HL-60 (cell line): ENCODE data around the gene KIAA1217.

ENCODE experiments used
- DNase-seq, 2 experiments: peaks; one replicate each; pipeline ENCODE4 v3.0.0-alpha.2; 2010 to 2020; ENCODE audit warnings: low read depth in 1 of 2, low spot score in 1 of 2
- H3K27ac ChIP-seq: fragments of 250-450 bp; sonication (Bioruptor Pico); replicated peaks from 2 replicates; pipeline ENCODE4 v1.5.1; 2020; ENCODE audit warnings: mild to moderate bottlenecking, moderate library complexity
- H3K27me3 ChIP-seq: fragments of 250-450 bp; sonication (Bioruptor Pico); 2 replicates; pipeline ENCODE4 v1.5.1; 2021; ENCODE audit warnings: mild to moderate bottlenecking, moderate library complexity; ENCODE audit not compliant: insufficient read depth, poor library complexity, severe bottlenecking
- H3K4me3 ChIP-seq: replicated peaks from 2 replicates; pipeline ENCODE4 v1.5.1; 2011; ENCODE audit warnings: mild to moderate bottlenecking, control low read depth, low read length; ENCODE audit not compliant: insufficient read depth
- GABPA ChIP-seq: IDR thresholded peaks from 2 replicates; pipeline ENCODE4 v1.6.1; 2012; ENCODE audit warnings: low read depth
- POLR2AphosphoS5 ChIP-seq: IDR thresholded peaks from 2 replicates; pipeline ENCODE4 v1.6.1; 2012; ENCODE audit warnings: low read depth
- SPI1 ChIP-seq: IDR thresholded peaks from 2 replicates; pipeline ENCODE4 v1.6.1; 2012; ENCODE audit warnings: low read depth, mild to moderate bottlenecking, borderline replicate concordance
- TF ChIP-seq, protein P1 (sequence below): IDR thresholded peaks from 2 replicates; pipeline ENCODE4 v1.6.1; 2012; ENCODE audit warnings: low read depth; ENCODE audit not compliant: insufficient replicate concordance
- TF ChIP-seq, protein P2 (sequence below): IDR thresholded peaks from one replicate; pipeline ENCODE4 v1.5.1; 2011; ENCODE audit warnings: low read length, control low read depth, inconsistent platforms; ENCODE audit not compliant: insufficient read depth

Gene KIAA1217

DNA sequence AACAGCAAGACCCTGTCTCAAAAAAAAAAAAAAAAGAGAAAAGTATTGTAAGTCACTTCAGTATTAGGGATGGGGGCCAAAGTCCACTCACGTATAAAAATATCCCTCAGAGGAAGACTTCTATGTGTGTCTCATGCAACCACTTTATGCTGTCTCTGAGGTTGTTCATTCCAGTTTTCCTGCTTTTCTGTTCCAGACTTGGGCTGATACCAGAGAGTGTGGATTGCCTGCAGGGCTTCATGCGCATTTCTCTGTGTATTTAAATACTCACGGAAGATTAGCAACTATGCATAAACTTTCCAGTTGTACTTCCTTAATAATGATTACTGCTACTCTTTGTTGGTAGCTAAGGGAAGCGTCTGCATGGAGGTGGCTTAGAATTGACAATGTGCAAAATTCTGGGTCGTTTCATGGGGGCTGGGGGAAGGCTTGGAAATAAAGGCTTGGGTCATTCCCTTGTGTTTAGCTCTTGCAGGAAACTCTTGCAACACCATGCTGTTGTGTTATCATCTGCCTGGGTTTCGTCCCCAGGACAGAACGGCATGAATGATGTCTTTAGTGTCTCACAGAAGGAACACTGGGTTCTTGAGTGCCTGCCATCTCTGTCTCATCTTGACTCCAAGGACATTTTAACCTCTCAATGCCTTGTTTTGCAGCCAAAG is 54.1 kb downstream of the KIAA1217 start:
- DNase-seq, result no peak
- Histone ChIP-seq H3K27me3 (no peaks in the 10 kb centered on the region), H3K4me3 (no peak overlapping the region), H3K27ac (no peak overlapping the region)
- no peak for TF ChIP-seq SPI1
- TF ChIP-seq, protein P1, sequence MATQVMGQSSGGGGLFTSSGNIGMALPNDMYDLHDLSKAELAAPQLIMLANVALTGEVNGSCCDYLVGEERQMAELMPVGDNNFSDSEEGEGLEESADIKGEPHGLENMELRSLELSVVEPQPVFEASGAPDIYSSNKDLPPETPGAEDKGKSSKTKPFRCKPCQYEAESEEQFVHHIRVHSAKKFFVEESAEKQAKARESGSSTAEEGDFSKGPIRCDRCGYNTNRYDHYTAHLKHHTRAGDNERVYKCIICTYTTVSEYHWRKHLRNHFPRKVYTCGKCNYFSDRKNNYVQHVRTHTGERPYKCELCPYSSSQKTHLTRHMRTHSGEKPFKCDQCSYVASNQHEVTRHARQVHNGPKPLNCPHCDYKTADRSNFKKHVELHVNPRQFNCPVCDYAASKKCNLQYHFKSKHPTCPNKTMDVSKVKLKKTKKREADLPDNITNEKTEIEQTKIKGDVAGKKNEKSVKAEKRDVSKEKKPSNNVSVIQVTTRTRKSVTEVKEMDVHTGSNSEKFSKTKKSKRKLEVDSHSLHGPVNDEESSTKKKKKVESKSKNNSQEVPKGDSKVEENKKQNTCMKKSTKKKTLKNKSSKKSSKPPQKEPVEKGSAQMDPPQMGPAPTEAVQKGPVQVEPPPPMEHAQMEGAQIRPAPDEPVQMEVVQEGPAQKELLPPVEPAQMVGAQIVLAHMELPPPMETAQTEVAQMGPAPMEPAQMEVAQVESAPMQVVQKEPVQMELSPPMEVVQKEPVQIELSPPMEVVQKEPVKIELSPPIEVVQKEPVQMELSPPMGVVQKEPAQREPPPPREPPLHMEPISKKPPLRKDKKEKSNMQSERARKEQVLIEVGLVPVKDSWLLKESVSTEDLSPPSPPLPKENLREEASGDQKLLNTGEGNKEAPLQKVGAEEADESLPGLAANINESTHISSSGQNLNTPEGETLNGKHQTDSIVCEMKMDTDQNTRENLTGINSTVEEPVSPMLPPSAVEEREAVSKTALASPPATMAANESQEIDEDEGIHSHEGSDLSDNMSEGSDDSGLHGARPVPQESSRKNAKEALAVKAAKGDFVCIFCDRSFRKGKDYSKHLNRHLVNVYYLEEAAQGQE, result no peak
- TF ChIP-seq GABPA, result no peak
- TF ChIP-seq, protein P2, sequence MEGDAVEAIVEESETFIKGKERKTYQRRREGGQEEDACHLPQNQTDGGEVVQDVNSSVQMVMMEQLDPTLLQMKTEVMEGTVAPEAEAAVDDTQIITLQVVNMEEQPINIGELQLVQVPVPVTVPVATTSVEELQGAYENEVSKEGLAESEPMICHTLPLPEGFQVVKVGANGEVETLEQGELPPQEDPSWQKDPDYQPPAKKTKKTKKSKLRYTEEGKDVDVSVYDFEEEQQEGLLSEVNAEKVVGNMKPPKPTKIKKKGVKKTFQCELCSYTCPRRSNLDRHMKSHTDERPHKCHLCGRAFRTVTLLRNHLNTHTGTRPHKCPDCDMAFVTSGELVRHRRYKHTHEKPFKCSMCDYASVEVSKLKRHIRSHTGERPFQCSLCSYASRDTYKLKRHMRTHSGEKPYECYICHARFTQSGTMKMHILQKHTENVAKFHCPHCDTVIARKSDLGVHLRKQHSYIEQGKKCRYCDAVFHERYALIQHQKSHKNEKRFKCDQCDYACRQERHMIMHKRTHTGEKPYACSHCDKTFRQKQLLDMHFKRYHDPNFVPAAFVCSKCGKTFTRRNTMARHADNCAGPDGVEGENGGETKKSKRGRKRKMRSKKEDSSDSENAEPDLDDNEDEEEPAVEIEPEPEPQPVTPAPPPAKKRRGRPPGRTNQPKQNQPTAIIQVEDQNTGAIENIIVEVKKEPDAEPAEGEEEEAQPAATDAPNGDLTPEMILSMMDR, result no peak
- TF ChIP-seq POLR2AphosphoS5, result no peak

GRCh38 chr10:24269476-24269875 is 60.5 kb downstream of the KIAA1217 start:
- H3K4me3 ChIP-seq, result no peak overlapping the region
- H3K27me3 ChIP-seq, result no peaks in the 10 kb centered on the region
- TF ChIP-seq, protein P1, result no peak
- no peak for TF ChIP-seq GABPA
- TF ChIP-seq POLR2AphosphoS5, result no peak
- TF ChIP-seq, protein P2, result no peak
- no peak for TF ChIP-seq SPI1
- no peak for DNase-seq
- no peak overlapping the region for H3K27ac ChIP-seq

- no peak for DNase-seq
- Histone ChIP-seq H3K27ac (no peak overlapping the region), H3K27me3 (no peaks in the 10 kb centered on the region), H3K4me3 (no peak overlapping the region)
- TF ChIP-seq GABPA, result no peak
- TF ChIP-seq, protein P2, result no peak
- no peak for TF ChIP-seq POLR2AphosphoS5
Measured at GRCh38 chr10:24272374-24272773, 63.4 kb downstream of the KIAA1217 start.

- no peak for TF ChIP-seq SPI1
- no peak overlapping the region for H3K4me3 ChIP-seq
- no peak overlapping the region for H3K27ac ChIP-seq
- no peak for DNase-seq
- no peaks in the 10 kb centered on the region for H3K27me3 ChIP-seq
Measured at GRCh38 chr10:24277277-24277676, 68.3 kb downstream of the KIAA1217 start.
